ENCODE measurements around the gene MRPL48. TPM values are rescaled to one million over a fixed set of nuclear protein-coding genes. Genes with fewer than 3 reads are reported as not detected.

MRPL48 gene
- total and polyA plus RNA-seq, 2 donors (not counting 1 experiment from before 2014, with no cell fraction given), result 19.1 to 28.3 TPM

- no peak overlapping the region for H3K4me3 Mint-ChIP-seq
- Histone ChIP-seq H3K79me2 (ENCODE audit: control insufficient read depth, insufficient read depth, low read length) (no peaks in the 10 kb centered on the region), H3K27ac (ENCODE audit: low read length in 2 of 2) (no peak overlapping the region), H3K27me3 (replicated peaks in 1 of 4; ENCODE audit: control extremely low read depth in 1 of 4, control insufficient read depth in 3 of 4, insufficient read depth in 4 of 4, low read length in 3 of 4) (no peaks in the 10 kb centered on the region), H3K4me2 (replicated peaks; ENCODE audit: low read depth, low read length, poor library complexity, severe bottlenecking) (no peak overlapping the region), H3K9me3 (ENCODE audit: control extremely low read depth in 1 of 3, control insufficient read depth in 2 of 3, insufficient read depth in 1 of 3, low read length in 2 of 3) (no peaks in the 10 kb centered on the region), H4K20me1 (ENCODE audit: control insufficient read depth, insufficient read depth, low read length, poor library complexity, severe bottlenecking) (no peaks in the 10 kb centered on the region), H3K4me1 (ENCODE audit: control insufficient read depth in 2 of 2, insufficient read depth in 2 of 2, low read length in 2 of 2) (no peaks in the 10 kb centered on the region), H3K36me3 (replicated peaks in 1 of 2; ENCODE audit: control extremely low read depth in 1 of 2, control insufficient read depth in 1 of 2, extremely low read depth in 1 of 2, insufficient read depth in 2 of 2, low read length in 1 of 2) (peaks cover 3 to 27% of the 10 kb centered on the region in 2 experiments), H2AFZ (ENCODE audit: insufficient read depth, low read depth, low read length, poor library complexity, severe bottlenecking) (no peak overlapping the region), H3K4me3 (ENCODE audit: control extremely low read depth in 1 of 5, extremely low read depth in 1 of 5, insufficient read depth in 1 of 5, low read depth in 2 of 5, low read length in 4 of 5) (no peak overlapping the region), H3K9ac (ENCODE audit: low read length) (no peak overlapping the region)
- ChIA-PET POLR2A (no interaction called here), CTCF (no interaction called here)
- intact Hi-C loops (cut with micrococcal nuclease), result no loop called here
- H3K4me1 Mint-ChIP-seq, result no peaks in the 10 kb centered on the region
- WGBS (ENCODE audit: insufficient coverage), result 100% methylated on average over 1 of the region's 2 CpGs
- no peak overlapping the region for H3K27ac Mint-ChIP-seq
- DNase-seq (no peak), ATAC-seq (ENCODE audit: low read depth) (no peak)
- no peaks in the 10 kb centered on the region for H3K27me3 Mint-ChIP-seq
- TF ChIP-seq EZH2 (IDR thresholded peaks at IDR 0.05; ENCODE audit: borderline replicate concordance, insufficient read depth, low read depth, low read length, poor library complexity, severe bottlenecking) (no peak), CTCF (IDR thresholded peaks at IDR 0.05) (no peak)
- H3K9me3 Mint-ChIP-seq (ENCODE audit: insufficient read depth), result no peaks in the 10 kb centered on the region
These were observed 72.5 kb downstream of the MRPL48 start for GRCh38 chr11:73860202-73860601.

GRCh38 chr11:73862986-73863385 is 75.3 kb downstream of the MRPL48 start:
- Histone ChIP-seq H2AFZ (ENCODE audit: insufficient read depth, low read depth, low read length, poor library complexity, severe bottlenecking) (no peak overlapping the region), H3K4me2 (replicated peaks; ENCODE audit: low read depth, low read length, poor library complexity, severe bottlenecking) (no peak overlapping the region), H3K27me3 (replicated peaks in 1 of 4; ENCODE audit: control extremely low read depth in 1 of 4, control insufficient read depth in 3 of 4, insufficient read depth in 4 of 4, low read length in 3 of 4) (no peaks in the 10 kb centered on the region), H3K27ac (ENCODE audit: low read length in 2 of 2) (no peak overlapping the region), H3K79me2 (ENCODE audit: control insufficient read depth, insufficient read depth, low read length) (no peaks in the 10 kb centered on the region), H4K20me1 (ENCODE audit: control insufficient read depth, insufficient read depth, low read length, poor library complexity, severe bottlenecking) (no peaks in the 10 kb centered on the region), H3K4me1 (ENCODE audit: control insufficient read depth in 2 of 2, insufficient read depth in 2 of 2, low read length in 2 of 2) (no peaks in the 10 kb centered on the region), H3K36me3 (replicated peaks in 1 of 2; ENCODE audit: control extremely low read depth in 1 of 2, control insufficient read depth in 1 of 2, extremely low read depth in 1 of 2, insufficient read depth in 2 of 2, low read length in 1 of 2) (peaks cover 0 to 31% of the 10 kb centered on the region in 2 experiments), H3K9ac (ENCODE audit: low read length) (no peak overlapping the region), H3K4me3 (ENCODE audit: control extremely low read depth in 1 of 5, extremely low read depth in 1 of 5, insufficient read depth in 1 of 5, low read depth in 2 of 5, low read length in 4 of 5) (no peak overlapping the region), H3K9me3 (ENCODE audit: control extremely low read depth in 1 of 3, control insufficient read depth in 2 of 3, insufficient read depth in 1 of 3, low read length in 2 of 3) (no peaks in the 10 kb centered on the region)
- no peaks in the 10 kb centered on the region for H3K27me3 Mint-ChIP-seq
- H3K9me3 Mint-ChIP-seq (ENCODE audit: insufficient read depth), result no peaks in the 10 kb centered on the region
- intact Hi-C loops (cut with micrococcal nuclease), result no loop called here
- TF ChIP-seq CTCF (IDR thresholded peaks at IDR 0.05), result no peak
- TF ChIP-seq EZH2 (IDR thresholded peaks at IDR 0.05; ENCODE audit: borderline replicate concordance, insufficient read depth, low read depth, low read length, poor library complexity, severe bottlenecking), result no peak
- ChIA-PET CTCF (no interaction called here), POLR2A (no interaction called here)
- DNase-seq (no peak), ATAC-seq (ENCODE audit: low read depth) (no peak)
- H3K4me3 Mint-ChIP-seq, result no peak overlapping the region
- WGBS (ENCODE audit: insufficient coverage), result 96% methylated on average over 4 of the region's 4 CpGs
- H3K27ac Mint-ChIP-seq, result no peak overlapping the region
- no peaks in the 10 kb centered on the region for H3K4me1 Mint-ChIP-seq
